Calu3 (cell line): Measurements from ENCODE around the gene ARHGAP15. TPM values are rescaled to one million over a fixed set of nuclear protein-coding genes. Genes with fewer than 3 reads are reported as not detected.
"Not testable (repeated sequence)": the region's sequence is repeated elsewhere in the genome, so short reads cannot be mapped to it uniquely, and the experiment has no call there.

Experiments
- BruUV-seq: library from RNA; stranded (reverse); fragments of 400-500 nt; replicated peaks from 2 replicates; lab custom pipeline; 2021; lab: Mats Ljungman, UMichigan
- CTCF ChIA-PET: fragments of 300-600 bp; sonication (Branson Sonifier 250); formaldehyde crosslinking; loops from one replicate; lab custom pipeline; 2022; ENCODE audit warnings: antibody characterized with exemption; lab: Charles Lee
- DNase-seq: peaks from one replicate; pipeline ENCODE4 v3.0.0; 2022
- H3K27ac Mint-ChIP-seq: one replicate; pipeline ENCODE4 v1.8.0; 2022; ENCODE audit warnings: mixed read lengths; ENCODE audit not compliant: unreplicated experiment
- H3K27me3 Mint-ChIP-seq: one replicate; pipeline ENCODE4 v1.8.0; 2022; ENCODE audit warnings: mixed read lengths; ENCODE audit not compliant: unreplicated experiment
- H3K36me3 Mint-ChIP-seq: one replicate; pipeline ENCODE4 v1.8.0; 2022; ENCODE audit warnings: mild to moderate bottlenecking, moderate library complexity, mixed read lengths; ENCODE audit not compliant: insufficient read depth, unreplicated experiment
- H3K4me1 Mint-ChIP-seq: one replicate; pipeline ENCODE4 v1.8.0; 2022; ENCODE audit warnings: mild to moderate bottlenecking, low read depth, mixed read lengths; ENCODE audit not compliant: unreplicated experiment
- H3K4me3 Mint-ChIP-seq: one replicate; pipeline ENCODE4 v1.8.0; 2022; ENCODE audit warnings: mild to moderate bottlenecking, low read depth, moderate library complexity, mixed read lengths; ENCODE audit not compliant: unreplicated experiment
- H3K9me3 Mint-ChIP-seq: one replicate; pipeline ENCODE4 v1.8.0; 2022; ENCODE audit warnings: low read depth, mixed read lengths; ENCODE audit not compliant: unreplicated experiment
- intact Hi-C: fragments of 100-400 bp; cut with micrococcal nuclease; formaldehyde crosslinking; loops from one replicate; pipeline ENCODE4 v1.10.0; 2022; ENCODE audit not compliant: unreplicated experiment
- total RNA-seq: library from RNA; stranded (reverse); gene quantifications from 2 replicates; pipeline ENCODE4 v1.2.3, GENCODE V29; 2022
- TF ChIP-seq, protein P1 (sequence below): fragments of 200-600 bp; IDR thresholded peaks from one replicate; pipeline ENCODE4 v1.8.0; 2022; ENCODE audit warnings: antibody characterized with exemption; ENCODE audit not compliant: unreplicated experiment

The ARHGAP15 gene
- total RNA-seq, 1 experiment from 2014 or later = not detected

- TF ChIP-seq, protein P1, sequence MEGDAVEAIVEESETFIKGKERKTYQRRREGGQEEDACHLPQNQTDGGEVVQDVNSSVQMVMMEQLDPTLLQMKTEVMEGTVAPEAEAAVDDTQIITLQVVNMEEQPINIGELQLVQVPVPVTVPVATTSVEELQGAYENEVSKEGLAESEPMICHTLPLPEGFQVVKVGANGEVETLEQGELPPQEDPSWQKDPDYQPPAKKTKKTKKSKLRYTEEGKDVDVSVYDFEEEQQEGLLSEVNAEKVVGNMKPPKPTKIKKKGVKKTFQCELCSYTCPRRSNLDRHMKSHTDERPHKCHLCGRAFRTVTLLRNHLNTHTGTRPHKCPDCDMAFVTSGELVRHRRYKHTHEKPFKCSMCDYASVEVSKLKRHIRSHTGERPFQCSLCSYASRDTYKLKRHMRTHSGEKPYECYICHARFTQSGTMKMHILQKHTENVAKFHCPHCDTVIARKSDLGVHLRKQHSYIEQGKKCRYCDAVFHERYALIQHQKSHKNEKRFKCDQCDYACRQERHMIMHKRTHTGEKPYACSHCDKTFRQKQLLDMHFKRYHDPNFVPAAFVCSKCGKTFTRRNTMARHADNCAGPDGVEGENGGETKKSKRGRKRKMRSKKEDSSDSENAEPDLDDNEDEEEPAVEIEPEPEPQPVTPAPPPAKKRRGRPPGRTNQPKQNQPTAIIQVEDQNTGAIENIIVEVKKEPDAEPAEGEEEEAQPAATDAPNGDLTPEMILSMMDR = no peak
- DNase-seq = no peak
- Mint-ChIP-seq H3K27me3 (no peaks in the 10 kb centered on the region), H3K4me1 (no peaks in the 10 kb centered on the region), H3K27ac (no peak overlapping the region), H3K4me3 (no peak overlapping the region), H3K9me3 (no peaks in the 10 kb centered on the region), H3K36me3 (no peaks in the 10 kb centered on the region)
- intact Hi-C loops = no loop called here
- CTCF ChIA-PET = no interaction called here
- BruUV-seq = no TSS peak
These were observed 401.5 kb downstream of the ARHGAP15 start for GRCh38 chr2:143530758-143531157.

DNA sequence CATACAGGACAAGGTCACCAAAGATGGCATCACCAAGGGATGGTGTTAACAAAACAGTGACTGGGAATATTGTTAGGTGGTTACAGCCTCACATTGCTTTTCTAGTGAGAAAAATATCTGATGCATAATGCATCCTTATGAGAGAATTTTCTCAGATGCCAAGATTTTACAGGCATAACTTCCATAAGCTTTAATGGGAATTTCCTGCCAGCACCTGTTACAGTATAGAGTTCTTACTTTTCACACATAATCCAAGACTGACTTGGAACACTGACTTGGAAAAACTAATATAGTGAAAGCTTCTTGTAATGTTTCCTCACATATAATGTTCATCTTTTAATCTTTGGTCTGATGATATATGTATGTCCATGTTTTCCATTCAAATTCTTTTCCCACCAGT, 402.8 kb downstream of the ARHGAP15 start:
- CTCF ChIA-PET = no interaction called here
- Mint-ChIP-seq H3K27me3 (no peaks in the 10 kb centered on the region), H3K4me3 (no peak overlapping the region), H3K36me3 (no peaks in the 10 kb centered on the region), H3K27ac (no peak overlapping the region), H3K4me1 (no peaks in the 10 kb centered on the region), H3K9me3 (no peaks in the 10 kb centered on the region)
- intact Hi-C loops = no loop called here
- no peak for DNase-seq
- no TSS peak for BruUV-seq
- TF ChIP-seq, protein P1 = no peak

GRCh38 chr2:143533846-143534245, 404.6 kb downstream of the ARHGAP15 start:
- CTCF ChIA-PET = no interaction called here
- Mint-ChIP-seq H3K27me3 (no peaks in the 10 kb centered on the region), H3K27ac (no peak overlapping the region), H3K9me3 (no peaks in the 10 kb centered on the region), H3K4me3 (no peak overlapping the region), H3K4me1 (no peaks in the 10 kb centered on the region), H3K36me3 (no peaks in the 10 kb centered on the region)
- TF ChIP-seq, protein P1 = no peak
- no TSS peak for BruUV-seq
- no peak for DNase-seq
- intact Hi-C loops = no loop called here

- TF ChIP-seq, protein P1 = no peak
- DNase-seq = no peak
- CTCF ChIA-PET = no interaction called here
- Mint-ChIP-seq H3K27ac (no peak overlapping the region), H3K4me1 (no peaks in the 10 kb centered on the region), H3K9me3 (no peaks in the 10 kb centered on the region), H3K36me3 (no peaks in the 10 kb centered on the region), H3K27me3 (no peaks in the 10 kb centered on the region), H3K4me3 (no peak overlapping the region)
- intact Hi-C loops = no loop called here
- BruUV-seq = no TSS peak
These were observed 406.6 kb downstream of the ARHGAP15 start for GRCh38 chr2:143535802-143536201.

GRCh38 chr2:143541899-143542298, 412.7 kb downstream of the ARHGAP15 start:
- H3K4me3 Mint-ChIP-seq, H3K4me1 Mint-ChIP-seq, BruUV-seq, CTCF ChIA-PET, H3K9me3 Mint-ChIP-seq, DNase-seq, intact Hi-C loops, H3K36me3 Mint-ChIP-seq, H3K27ac Mint-ChIP-seq, H3K27me3 Mint-ChIP-seq: not testable (repeated sequence)
